Stimulated activated CD4-positive, alpha-beta T cell treated with anti-CD3 and anti-CD28 coated beads, Interleukin-4, amount 100 ng/mL, for 1 hour (primary cell): Measurements from ENCODE around the gene GNB1L.
"Not testable (repeated sequence)": the region's sequence is repeated elsewhere in the genome, so short reads cannot be mapped to it uniquely, and the experiment has no call there.

Experiments used
- DNase-seq: peaks from one replicate; pipeline ENCODE4 v3.0.0-alpha.2; 2020

GNB1L gene

DNA sequence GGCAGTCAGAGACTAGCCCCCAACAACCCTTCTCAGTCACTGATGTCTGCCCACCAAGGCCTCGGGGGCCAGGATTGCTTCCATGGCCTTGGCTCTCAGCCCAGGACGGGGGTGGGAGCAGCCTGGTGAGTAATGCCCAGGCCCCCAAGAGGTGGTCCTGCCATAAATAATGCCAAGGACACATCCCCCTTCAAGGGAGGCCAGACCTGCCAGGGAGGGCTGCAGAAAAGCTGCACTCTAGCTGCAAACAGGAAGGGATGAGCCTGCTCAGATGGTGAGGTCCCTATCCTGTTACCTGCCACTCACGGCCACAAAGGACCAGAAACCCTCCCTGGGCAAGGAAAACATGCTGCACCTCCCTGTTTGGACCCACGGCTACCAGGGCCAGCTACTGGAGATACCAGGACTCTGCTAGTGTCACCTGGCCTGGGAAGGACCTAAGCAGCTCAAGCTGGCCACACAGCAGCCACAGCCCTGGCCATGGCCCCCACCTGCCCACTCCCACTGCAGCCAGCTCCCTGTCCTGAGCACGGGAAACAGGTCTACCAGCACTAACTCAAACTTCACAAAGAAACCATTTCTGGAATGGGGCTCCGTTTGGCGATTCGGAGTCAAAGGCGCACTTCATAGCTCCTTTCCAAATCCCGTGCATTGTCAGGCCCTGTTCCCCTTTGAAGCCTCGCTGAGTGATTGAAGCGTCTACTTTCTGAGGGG is 12.1 kb downstream of the GNB1L start:
- no peak for DNase-seq

DNA sequence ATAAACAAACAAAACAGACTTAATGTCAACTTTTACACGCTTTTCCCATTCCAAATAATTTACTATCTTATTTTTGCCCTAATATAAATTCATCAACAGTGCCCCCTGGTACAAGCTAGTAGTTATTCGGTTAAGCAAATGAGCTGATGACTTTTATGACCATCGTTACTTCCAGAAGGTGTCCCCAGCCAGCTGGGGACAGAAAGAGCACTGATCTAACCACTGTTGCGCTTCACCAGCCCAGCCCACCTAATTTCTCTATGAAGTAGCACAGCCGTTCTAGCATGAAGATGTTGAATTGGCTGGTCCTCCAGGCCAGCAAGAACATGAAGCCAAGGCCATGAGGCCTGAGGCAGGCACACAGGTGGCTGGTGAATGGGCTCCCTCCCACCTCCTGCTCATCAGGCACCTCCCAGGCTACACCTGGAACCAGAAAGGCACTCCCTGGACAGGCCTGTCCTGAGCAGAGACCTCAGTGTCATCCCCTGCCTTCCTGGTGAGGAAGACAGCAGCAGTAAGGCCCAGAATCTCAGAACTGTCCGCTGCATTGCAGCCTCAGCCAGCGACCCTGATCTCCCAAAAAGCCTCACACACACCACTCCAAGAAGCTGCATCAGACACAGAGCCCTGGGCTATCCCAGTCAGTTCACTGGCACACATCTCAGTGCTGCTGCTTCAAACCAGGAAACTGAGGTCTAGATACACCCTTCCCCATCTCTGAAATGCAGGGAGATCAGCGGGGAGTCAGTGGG is 12.9 kb downstream of the GNB1L start:
- DNase-seq: no peak

DNA sequence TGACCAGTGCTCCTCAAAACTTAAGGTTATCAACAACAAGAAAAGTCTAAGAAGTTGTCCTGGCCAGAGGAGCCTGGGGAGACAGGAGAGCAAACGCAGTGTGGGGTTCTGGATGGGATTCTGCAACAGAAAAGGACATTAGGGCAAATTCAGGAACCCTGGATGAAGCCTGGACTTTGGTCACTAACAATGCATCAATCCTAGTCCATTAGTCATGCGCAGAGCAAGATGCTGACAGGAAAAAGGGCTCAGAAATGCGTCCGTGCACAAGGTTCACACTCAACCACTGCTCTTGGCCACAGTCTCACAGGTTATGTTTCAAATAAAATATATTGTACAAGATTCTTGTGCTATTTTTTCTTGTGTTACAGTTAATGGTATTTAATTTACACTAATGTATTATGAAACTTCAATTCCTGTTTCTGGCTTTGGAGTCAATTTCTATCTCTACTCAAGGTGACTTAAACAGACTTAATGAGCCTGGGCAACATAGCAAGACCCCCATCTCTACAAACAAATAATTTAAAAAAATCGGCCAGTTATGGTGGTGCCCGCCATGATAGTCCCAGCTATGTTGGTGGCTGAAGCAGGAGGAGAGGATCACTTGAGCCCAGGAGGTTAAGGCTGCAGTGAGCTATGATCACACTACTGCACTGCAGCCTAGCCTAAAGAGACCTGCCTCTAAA is 13.6 kb downstream of the GNB1L start:
- no peak for DNase-seq

DNA sequence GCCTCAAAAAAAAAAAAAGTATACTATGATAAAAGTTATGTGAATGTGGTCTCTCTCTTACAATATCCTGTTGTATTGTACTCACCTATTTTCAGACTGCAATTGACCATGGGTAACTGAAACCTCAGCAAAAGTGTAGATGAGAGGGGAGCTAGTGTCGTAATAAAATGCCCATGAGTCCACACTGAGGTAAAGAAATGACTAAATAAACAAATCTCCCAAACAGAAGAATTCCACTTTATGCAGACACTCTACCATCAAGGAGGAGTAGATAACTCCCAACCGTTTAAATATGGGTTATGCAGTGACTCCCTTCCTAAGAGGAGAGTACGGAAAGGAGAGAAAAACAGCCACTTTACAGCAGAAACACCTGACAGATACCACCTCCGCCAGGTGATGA is 14.6 kb downstream of the GNB1L start:
- no peak for DNase-seq

DNA sequence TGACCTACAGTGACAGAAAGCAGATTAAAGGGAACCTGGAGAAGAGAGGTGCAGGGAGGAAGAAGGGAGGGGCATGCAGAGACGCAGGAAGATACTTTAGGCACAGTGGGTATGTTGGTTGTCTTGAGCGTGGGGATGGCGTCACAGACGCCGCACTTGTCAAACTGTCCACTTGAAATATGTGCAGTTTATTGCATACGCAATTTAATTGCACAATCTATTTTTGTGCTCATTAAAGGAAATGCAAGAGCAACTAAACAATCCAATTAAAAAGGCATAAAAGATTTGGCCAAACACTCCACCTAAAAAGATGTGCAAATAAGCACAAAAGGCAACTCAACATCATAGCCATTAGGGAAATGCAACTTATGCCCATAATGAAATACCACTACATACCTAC is 16.8 kb downstream of the GNB1L start:
- DNase-seq: no peak

DNA sequence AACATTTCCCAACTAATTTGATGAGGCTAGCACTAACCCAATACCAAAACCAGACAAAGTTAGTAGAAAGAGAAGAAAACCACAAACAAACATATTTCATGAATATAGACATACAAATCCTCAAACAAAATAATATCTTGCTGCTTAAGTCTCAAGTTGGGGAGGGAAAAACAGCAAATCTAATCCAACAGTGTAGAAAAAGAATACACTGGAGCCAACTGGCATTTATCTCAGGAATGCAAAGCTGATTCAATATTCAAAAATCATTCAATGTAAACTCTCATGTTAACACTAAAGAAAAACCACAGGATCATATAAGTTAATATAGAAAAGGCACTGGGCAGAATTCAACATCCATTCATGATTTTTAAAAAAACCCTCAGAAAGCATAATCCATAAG is 18.2 kb downstream of the GNB1L start:
- no peak for DNase-seq

DNA sequence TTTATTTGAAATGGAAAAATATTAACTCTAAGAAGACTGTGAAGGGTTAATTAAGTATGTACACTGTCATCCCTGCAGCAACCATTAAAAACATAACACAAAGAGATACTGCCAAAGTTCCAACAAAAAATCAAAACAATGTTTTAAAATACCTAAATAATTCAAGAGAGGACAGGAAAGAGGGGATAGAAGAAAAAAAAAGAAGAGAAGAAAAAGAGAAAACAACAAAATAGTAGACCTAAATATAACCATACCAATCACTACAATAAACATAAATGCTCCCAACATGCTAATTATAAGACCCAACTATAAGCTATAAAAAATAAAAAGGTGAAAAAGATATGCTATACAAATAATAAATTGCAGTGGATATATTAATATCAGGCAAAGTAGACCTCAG is 20.1 kb downstream of the GNB1L start:
- DNase-seq: no peak

DNA sequence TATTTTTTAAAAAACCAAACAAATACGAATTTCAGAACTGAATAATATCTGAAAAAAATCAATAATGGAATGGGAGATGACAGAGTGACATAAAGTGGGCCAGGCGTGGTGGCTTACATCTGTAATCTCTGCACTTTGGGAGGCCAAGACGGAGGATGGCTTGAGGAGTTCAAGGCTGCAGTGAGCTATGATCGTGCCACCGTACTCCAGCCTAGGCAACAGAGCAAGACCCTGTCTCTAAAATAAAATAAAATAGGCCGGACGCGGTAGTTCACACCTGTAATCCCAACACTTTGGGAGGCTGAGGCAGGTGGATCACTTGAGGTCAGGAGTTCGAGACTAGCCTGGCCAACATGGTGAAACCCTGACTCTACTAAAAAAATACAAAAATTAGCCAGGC is 21.3 kb downstream of the GNB1L start:
- not testable (repeated sequence) for DNase-seq

DNA sequence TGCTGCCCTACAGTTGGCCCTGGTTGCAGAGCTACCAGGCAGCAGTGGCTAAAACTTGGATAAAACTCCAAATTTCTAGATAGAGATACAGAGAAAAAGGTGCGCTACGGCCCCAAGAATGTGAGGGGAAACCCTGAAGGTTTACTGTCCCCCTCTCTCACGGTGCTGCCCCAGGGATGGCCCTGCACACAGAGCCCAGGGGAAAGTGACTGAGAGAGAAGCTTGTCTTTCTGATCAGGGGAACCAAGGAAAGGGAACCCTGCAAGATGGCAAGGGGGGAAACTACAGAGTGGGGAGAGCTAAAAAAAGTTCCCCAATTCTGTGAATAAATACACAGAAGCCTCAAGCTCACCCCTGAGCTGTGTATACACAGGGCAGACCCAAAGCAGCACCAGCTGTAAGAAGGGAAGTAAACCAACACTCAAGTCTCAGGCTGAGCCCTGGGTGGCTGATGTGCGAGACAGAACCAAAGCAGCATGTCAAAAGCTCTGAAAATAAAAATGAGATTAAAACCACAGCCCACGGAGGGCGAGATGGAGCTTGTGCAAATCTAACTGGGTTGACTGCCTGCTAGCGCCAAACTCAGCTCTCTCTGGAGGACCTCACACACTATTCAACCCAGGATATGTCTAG is 22.1 kb downstream of the GNB1L start:
- DNase-seq: no peak

DNA sequence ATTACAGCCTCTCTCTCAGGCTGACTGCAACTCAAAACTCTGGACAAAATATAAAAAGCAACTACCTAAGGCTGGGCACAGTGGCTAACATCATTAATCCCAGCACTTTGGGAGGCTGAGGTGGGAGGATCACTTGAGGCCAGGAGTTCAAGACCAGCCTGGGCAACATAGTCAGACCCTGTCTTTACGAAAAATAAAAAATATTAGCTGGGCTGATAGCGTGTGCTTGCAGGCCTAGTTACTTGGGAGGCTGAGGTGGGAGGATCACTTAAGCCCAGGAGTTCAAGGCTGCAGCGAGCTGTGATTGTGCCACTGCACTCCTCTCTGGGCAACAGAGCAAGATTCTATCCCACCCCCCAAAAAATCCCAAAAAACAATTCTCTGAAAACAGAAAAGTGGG is 22.7 kb downstream of the GNB1L start:
- DNase-seq: not testable (repeated sequence)

DNA sequence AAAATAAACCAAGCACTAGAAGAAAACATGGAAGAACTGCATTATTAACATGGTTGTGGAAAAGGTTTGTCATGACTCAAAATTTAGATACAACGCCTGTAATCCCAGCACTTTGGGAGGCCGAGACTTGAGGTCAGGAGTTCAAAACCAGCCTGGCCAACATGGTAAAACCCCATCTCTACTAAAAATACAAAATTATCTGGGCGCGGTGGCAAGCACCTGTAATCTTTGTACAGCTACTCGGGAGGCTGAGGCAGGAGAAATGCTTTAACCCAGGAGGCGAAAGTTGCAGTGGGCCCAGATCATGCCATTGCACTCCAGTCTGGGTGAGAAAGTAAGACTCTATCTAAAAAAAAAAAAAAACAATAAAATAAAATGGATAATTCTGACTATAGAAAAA is 23.7 kb downstream of the GNB1L start:
- DNase-seq: no peak

DNA sequence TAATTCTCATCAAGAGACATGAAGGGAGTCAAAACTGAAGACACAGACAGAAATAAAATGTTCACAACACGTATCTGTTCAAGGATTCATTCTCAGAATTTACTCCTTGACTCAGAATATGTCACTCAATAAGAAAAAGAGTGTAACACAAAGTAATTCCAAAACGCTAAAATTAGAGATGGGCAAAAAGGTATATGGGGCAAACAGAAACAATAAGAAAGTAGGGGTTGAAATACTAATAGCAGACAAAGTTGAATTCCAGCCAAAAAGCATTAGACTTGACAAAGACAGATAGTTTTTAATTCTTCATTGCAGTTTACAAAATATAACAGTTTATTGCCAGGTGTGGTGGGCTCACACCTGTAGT is 26.7 kb downstream of the GNB1L start:
- DNase-seq: no peak

DNA sequence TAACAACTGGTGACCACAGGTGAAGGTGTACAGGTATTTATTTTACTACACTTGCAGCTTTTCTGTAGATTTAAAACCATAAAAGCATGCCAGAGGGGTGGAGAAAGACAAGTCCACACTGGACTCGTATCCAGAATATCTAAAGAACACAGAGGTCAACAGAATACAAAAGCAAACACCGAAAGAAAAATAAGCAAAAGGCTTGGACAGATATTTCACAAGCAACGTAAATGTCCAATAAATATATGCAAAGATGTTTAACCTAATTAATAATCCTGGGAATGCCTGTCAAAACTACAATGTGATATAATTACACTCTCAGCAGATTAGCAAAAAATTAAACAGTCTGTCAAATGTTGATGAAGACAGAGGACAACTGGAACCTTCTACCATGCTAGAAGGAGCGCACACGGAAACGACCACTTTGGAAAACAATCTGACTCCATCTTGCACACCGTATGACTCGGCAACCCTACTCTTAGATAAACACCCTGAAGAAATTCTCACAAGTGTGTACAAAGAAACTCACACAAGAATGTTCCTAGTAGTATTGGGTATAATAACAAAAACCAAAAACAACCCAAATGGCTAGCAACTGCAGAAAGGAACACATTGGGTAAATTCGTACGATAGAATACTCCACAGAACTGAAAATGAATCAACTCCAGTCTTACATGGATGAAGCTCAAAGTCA is 27.2 kb downstream of the GNB1L start:
- no peak for DNase-seq

DNA sequence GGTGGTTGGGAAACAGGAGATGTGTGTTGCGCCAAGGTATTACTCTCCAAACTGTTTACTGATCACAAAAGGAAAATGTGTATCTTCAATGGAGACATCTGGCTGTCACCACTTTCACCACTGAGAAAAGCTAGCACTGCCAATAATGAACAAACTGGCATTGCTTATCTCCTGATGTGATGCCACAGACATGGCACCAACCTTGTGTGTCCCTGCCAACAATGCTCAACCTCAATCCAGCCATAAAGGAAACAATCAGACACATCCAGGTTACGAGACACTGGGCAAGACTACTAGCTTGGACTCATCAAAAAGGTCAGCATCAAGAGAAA is 28.1 kb downstream of the GNB1L start:
- no peak for DNase-seq

DNA sequence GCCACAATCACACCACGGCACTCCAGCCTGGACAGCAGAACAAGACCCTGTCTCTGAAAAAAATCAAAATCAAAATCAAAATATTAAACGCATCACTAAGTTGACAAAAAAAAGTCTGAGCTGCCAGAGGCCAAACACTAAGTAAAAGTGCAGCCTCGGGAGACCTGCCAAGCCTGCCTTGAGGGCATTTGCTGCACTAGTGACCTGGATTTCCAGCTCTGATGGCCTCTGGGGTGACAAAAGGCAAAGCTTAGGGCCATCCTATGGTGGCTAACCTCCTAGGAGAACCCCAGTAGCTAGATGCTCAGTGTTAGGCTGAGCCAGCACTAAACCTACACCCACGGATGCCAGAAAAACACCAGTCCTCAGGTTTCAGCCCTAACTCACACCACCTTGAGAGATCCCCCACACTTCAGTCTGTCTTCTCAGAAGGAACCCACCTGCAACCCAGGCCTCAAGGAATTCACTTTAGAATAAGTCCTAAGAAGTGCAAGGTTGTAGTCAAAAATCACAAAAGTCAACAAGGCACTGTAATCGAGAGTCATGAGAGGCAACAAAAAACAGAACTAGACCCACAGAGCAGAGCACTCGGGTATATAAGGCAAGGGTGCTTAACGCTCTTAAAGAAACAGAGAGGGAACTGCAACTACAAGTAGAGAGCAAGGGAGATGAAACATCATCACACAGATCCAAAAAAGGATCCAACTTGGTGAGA is 28.6 kb downstream of the GNB1L start:
- no peak for DNase-seq

DNA sequence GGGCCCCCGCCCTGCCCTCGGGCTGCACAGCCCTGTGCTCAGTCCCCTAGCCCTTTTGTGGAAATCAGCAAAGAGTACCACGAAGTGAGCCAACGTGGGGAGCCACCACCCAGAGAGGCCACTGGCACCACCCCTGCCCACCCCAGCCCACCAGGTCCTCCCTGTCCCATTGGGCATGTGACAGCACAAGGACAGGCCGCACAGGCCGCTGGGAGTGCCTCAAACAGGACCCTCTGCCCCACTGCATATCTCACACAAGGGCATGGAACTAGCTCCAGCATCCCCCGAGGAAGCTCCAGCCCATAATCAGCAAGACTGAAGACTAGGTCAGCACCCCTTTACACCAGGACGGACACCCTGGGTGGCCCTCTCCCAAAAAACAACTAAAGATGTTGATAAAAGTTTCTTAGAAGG is 29.7 kb downstream of the GNB1L start:
- no peak for DNase-seq

DNA sequence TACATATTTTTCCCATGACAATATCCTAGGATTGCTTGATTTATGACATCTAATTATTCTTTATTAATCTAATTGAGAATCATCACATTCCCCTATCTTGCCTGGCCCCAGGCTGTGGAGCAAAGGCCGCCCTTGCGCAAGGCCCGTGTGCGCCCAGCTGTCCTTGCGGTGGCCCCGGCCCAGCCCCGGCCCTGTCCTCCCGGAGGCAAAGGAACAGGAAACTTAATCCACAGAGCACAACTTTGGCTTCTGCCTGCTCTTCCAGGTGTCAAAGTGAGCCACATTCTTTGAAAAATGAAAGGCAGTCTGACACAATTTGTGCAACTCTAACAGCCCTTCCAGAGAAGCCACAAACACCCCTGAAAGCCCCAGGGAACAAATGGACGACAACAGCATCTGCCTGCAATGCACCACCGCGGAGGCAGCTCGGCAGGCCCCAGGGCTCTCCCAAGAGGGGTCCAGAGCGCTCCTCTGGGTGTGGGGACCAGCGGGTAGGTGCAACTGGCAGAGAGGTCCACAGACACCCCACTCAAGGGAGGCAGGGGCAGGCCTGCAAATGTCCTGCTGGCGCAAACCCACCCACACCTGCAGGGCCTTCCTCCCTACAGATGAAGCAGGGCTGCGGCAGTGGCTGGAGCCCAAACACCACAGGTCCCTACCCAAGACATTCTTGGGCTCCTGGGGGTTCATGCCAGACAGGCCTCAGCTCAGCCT is 30.3 kb downstream of the GNB1L start:
- DNase-seq: no peak

DNA sequence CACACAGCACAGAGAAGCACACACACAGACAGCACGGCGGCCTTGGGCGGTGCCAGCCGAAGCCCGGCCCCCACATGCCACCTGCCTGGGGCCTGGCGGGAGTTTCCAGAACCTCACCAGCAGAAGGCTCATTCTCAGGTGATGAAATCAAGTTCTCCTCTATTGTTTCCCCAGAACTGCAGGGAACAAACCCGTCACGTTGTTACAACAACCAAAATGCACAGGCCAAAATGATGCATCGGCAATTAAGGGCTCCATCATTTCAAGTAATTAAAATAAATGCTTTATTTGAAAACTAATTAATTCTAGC is 30.8 kb downstream of the GNB1L start:
- no peak for DNase-seq

DNA sequence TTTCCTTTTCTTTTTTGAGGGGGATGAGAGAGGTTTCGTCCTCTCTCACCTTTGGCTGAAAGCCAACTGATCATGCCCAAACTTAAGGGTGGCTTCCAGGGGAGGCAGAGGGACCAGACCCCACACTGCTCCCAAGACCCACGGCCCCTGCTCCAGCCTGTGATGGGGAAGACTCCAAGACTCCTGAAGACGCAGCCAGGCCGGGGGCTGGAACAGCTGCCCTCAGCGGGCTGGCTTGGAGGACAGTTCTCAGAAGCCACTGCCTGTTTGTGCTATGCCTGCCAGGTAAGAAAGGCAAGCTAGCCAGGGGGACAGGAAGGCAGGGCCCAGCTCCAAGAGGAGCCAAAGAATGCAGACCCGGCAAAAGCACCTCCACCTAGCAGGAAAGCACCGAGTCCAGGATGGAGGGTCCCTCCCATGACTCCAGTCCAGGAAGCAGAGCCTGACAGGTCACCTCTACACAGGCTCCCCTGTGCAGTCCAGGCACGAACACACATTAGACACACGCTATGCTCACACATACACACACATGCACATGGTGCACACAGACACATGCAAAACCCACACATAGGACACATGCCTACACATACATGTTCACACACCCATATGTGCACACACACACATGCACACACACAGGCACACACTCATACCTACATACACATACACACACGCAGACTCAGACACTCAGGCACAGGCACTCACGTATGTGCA is 31.3 kb downstream of the GNB1L start:
- DNase-seq: no peak

DNA sequence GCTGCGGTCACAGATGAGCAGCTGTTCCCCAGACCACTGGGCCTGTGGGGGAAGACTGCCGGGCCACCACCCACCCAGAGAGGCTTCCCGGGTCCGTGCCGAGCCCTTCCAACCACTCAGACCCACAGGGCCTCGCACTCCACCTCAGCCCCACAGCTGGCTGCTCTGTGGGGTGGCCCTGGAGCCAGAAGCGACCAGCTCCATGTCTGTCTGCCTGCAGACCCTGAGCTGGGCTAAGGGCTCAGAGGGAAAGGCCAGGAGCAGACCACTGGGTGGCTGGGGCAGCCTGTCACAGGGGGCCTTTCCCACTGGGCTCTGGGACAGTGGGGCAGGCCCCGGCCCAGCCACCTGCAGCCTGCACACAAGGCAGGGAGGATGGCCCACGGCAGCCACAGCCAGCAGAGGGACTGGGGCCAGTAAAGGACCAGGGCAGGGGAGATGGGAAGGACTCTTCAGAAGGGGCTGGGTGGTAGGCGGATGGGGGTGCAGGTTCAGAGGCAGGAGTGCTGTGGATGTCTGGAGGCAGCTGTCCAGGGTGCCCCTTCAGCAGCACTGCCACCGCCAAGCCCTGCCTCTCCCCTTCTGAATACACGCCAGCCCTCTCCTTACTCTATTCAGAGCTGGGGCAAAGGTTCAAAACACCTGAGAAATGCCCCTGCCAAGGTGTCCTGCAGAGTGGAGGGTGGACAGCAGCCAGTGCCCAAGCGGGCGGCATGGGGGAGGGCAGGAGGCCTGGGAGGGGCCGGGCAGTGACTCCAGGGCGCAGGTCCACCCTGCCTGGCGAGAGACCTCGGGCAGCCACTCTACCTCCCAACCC is 32.2 kb downstream of the GNB1L start:
- DNase-seq: no peak
